Measurements from ENCODE around the gene GRB2. TPM values are rescaled to one million over a fixed set of nuclear protein-coding genes. Genes with fewer than 3 reads are reported as not detected.

The GRB2 gene
- total RNA-seq, 4 donors from 2014 or later: 51.5 to 127 (median 78.1) TPM

DNA sequence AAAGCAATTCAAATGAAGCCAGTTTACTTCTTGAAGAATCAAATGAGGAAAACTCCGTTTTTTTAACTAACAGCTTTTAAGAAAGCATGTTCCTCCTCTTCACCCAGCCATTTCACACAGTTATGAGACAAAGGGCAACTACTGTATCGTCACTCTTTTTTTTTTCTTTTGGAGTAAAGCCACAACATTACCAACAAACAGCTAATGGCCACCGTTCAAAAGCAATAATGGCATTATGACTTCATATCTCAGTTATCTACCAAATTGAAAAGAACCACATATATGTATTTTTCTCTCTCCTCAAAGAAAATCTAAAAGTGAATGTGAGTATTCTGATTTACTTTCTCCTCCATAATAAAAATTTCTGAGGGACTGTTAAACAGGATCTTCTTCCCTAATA lies 14.5 kb downstream of the GRB2 start:
- Histone ChIP-seq H3K9me3 (no peaks in the 10 kb centered on the region), H3K27me3 (no peaks in the 10 kb centered on the region), H3K36me3 (no peaks in the 10 kb centered on the region), H3K4me1 (peaks cover 6 to 10% of the 10 kb centered on the region in 2 donors), H3K4me3 (no peak overlapping the region), H3K27ac (no peak overlapping the region)
- intact Hi-C loops (cut with DNase I; ENCODE audit: low total_unique reads): no loop called here
- DNase-seq: no peak
- TF ChIP-seq, protein P1, sequence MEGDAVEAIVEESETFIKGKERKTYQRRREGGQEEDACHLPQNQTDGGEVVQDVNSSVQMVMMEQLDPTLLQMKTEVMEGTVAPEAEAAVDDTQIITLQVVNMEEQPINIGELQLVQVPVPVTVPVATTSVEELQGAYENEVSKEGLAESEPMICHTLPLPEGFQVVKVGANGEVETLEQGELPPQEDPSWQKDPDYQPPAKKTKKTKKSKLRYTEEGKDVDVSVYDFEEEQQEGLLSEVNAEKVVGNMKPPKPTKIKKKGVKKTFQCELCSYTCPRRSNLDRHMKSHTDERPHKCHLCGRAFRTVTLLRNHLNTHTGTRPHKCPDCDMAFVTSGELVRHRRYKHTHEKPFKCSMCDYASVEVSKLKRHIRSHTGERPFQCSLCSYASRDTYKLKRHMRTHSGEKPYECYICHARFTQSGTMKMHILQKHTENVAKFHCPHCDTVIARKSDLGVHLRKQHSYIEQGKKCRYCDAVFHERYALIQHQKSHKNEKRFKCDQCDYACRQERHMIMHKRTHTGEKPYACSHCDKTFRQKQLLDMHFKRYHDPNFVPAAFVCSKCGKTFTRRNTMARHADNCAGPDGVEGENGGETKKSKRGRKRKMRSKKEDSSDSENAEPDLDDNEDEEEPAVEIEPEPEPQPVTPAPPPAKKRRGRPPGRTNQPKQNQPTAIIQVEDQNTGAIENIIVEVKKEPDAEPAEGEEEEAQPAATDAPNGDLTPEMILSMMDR (IDR thresholded peaks at IDR 0.05): no peak
- TF ChIP-seq POLR2A (IDR thresholded peaks at IDR 0.05): no peak

DNA sequence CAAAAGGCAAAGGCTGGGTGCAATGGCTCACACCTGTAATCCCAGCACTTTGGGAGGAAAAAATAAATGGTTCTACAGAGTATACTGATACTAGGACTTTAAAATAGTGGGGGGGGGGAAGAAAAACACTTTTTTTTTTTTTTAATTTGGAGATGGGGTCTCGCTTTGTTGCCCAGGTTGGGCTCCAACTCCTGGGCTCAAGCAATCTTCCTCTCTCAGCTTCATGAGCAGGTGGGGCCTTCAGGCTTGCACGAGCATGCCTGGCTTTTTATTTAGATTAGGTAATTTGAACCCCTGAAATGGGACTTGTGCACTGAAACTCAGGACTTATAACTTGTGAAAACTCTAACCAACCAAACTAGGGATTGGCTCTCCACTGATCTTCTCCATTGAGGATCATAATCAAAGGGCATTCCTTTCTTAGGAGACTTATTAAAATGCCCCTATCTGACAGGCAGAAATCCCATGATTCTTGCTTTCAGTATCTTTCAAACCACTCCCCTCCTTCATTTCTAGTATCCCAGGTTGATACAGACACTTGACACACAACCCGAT lies 16.9 kb downstream of the GRB2 start:
- no peak for DNase-seq
- intact Hi-C loops (cut with DNase I; ENCODE audit: low total_unique reads): no loop called here
- no peak for TF ChIP-seq POLR2A (IDR thresholded peaks at IDR 0.05)
- TF ChIP-seq, protein P1 (IDR thresholded peaks at IDR 0.05): no peak
- no peak overlapping the region for H3K27ac ChIP-seq
- no peaks in the 10 kb centered on the region for H3K27me3 ChIP-seq
- H3K4me3 ChIP-seq: no peak overlapping the region
- H3K4me1 ChIP-seq: peaks cover 4 to 6% of the 10 kb centered on the region in 2 donors
- H3K36me3 ChIP-seq: no peaks in the 10 kb centered on the region
- no peaks in the 10 kb centered on the region for H3K9me3 ChIP-seq

DNA sequence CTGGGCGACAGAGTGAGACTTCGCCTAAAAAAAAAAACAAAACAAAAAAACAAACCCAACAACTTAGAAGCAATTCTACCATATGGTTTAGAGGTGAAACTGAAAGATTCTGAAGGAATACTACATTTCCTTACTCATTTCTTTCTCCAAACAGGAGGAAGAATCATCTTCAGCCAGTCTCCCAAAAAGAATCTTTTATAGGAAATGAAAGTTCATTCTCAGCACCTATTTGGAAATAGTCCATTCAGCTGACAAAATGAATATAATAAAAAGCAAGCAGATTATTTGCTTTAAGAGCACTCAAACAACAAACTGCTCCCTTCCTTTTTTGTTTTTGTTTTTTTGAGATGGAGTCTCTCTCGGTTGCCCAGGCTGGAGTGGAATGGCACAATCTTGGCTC lies 17.7 kb downstream of the GRB2 start:
- no peaks in the 10 kb centered on the region for H3K36me3 ChIP-seq
- intact Hi-C loops (cut with DNase I; ENCODE audit: low total_unique reads): no loop called here
- peaks cover 4 to 6% of the 10 kb centered on the region in 2 donors for H3K4me1 ChIP-seq
- H3K27me3 ChIP-seq: no peaks in the 10 kb centered on the region
- TF ChIP-seq, protein P1 (IDR thresholded peaks at IDR 0.05): no peak
- no peak for TF ChIP-seq POLR2A (IDR thresholded peaks at IDR 0.05)
- no peak overlapping the region for H3K27ac ChIP-seq
- H3K4me3 ChIP-seq: no peak overlapping the region
- no peaks in the 10 kb centered on the region for H3K9me3 ChIP-seq
- no peak for DNase-seq

DNA sequence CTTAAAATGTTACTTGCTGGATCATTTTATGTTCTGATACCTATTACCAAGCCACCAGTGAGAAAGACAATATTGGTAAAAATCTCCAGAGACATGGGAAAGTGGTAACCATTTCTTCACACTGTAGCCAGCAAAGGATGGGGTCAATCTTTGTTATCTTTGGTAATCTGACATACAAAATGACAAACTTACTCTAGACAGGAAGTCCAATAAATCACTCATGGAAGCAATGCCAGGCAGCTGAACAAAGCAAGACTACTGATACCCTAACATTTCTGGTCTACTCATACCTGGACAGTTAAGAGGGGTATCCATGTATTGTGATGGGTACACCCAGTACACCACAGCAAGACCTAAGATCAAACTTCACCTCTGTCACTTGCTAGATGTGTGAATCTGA lies 19.0 kb downstream of the GRB2 start:
- DNase-seq: no peak
- Histone ChIP-seq H3K4me1 (peaks cover 0 to 4% of the 10 kb centered on the region in 2 donors), H3K9me3 (no peaks in the 10 kb centered on the region), H3K27me3 (no peaks in the 10 kb centered on the region), H3K4me3 (no peak overlapping the region), H3K36me3 (no peaks in the 10 kb centered on the region), H3K27ac (no peak overlapping the region)
- TF ChIP-seq, protein P1 (IDR thresholded peaks at IDR 0.05): no peak
- no peak for TF ChIP-seq POLR2A (IDR thresholded peaks at IDR 0.05)
- intact Hi-C loops (cut with DNase I; ENCODE audit: low total_unique reads): no loop called here

DNA sequence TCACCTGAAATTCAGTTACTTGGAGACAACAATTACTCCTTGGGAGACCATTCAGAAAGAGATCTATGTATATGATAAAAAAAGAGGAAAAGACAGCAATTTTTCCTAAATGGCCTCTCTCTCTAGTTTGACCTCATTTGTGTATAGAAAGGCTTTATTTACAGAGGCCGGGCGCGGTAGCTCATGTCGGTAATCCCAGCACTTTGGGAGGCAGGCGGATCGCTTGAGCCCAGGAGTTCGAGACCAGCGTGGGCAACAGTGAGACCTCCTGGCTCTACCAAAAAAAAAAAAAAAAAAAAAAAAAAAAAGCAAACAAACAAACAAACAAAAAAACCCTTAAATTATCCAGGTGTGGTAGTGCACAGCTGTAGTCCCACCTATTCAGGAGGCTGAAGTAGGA lies 20.7 kb downstream of the GRB2 start:
- H3K4me3 ChIP-seq: no peak overlapping the region
- H3K4me1 ChIP-seq: no peaks in the 10 kb centered on the region
- no peaks in the 10 kb centered on the region for H3K9me3 ChIP-seq
- no peaks in the 10 kb centered on the region for H3K27me3 ChIP-seq
- no peak for DNase-seq
- intact Hi-C loops (cut with DNase I; ENCODE audit: low total_unique reads): no loop called here
- H3K27ac ChIP-seq: no peak overlapping the region
- H3K36me3 ChIP-seq: no peaks in the 10 kb centered on the region
- no peak for TF ChIP-seq POLR2A (IDR thresholded peaks at IDR 0.05)
- TF ChIP-seq, protein P1 (IDR thresholded peaks at IDR 0.05): no peak
